Trophoblast cell (in vitro differentiated cells and primary cell): ENCODE results near the gene FLT1.

ENCODE experiments used
- DNase-seq, 2 donors: peaks; one replicate each; pipeline ENCODE4 v3.0.0-alpha.2; 2016
- H2AFZ ChIP-seq: 2 replicates; pipeline ENCODE4 v1.6.1; 2013; ENCODE audit warnings: low read length, moderate library complexity, mild to moderate bottlenecking; ENCODE audit not compliant: insufficient read depth, poor library complexity
- H2AK5ac ChIP-seq: 2 replicates; pipeline ENCODE4 v1.6.1; 2013; ENCODE audit warnings: mild to moderate bottlenecking, low read length
- H2BK120ac ChIP-seq: 2 replicates; pipeline ENCODE4 v1.6.1; 2013; ENCODE audit warnings: low read length, mild to moderate bottlenecking, moderate library complexity; ENCODE audit not compliant: insufficient read depth, poor library complexity
- H2BK12ac ChIP-seq: 2 replicates; pipeline ENCODE4 v1.6.1; 2013; ENCODE audit warnings: mild to moderate bottlenecking, low read length, moderate library complexity
- H2BK5ac ChIP-seq: 2 replicates; pipeline ENCODE4 v1.6.1; 2013; ENCODE audit warnings: low read length, low read depth, moderate library complexity, mild to moderate bottlenecking; ENCODE audit not compliant: poor library complexity
- H3K14ac ChIP-seq: 2 replicates; pipeline ENCODE4 v1.6.1; 2013; ENCODE audit warnings: mild to moderate bottlenecking, low read length
- H3K18ac ChIP-seq: 2 replicates; pipeline ENCODE4 v1.6.1; 2013; ENCODE audit warnings: mild to moderate bottlenecking, low read length
- H3K23ac ChIP-seq: 2 replicates; pipeline ENCODE4 v1.6.1; 2013; ENCODE audit warnings: low read length
- H3K27ac ChIP-seq: 2 replicates; pipeline ENCODE4 v1.5.1; 2013; ENCODE audit warnings: low read depth, mild to moderate bottlenecking, inconsistent platforms, low read length, moderate library complexity
- H3K27me3 ChIP-seq: 2 replicates; pipeline ENCODE4 v1.6.1; 2013; ENCODE audit warnings: inconsistent platforms, mild to moderate bottlenecking, low read length, moderate library complexity; ENCODE audit not compliant: insufficient read depth
- H3K36me3 ChIP-seq, 2 experiments: 1 replicate in 1 of 2; 2 replicates in 1 of 2; pipeline ENCODE4 v1.6.1; 2013; ENCODE audit warnings: low read length in 2 of 2, mild to moderate bottlenecking in 2 of 2, moderate library complexity in 1 of 2; ENCODE audit not compliant: insufficient read depth in 2 of 2, control insufficient read depth in 1 of 2
- H3K4ac ChIP-seq: 2 replicates; pipeline ENCODE4 v1.6.1; 2013; ENCODE audit warnings: low read depth, mild to moderate bottlenecking, low read length, moderate library complexity
- H3K4me1 ChIP-seq, 2 experiments: 1 replicate in 1 of 2; 2 replicates in 1 of 2; pipeline ENCODE4 v1.6.1; 2013; ENCODE audit warnings: low read length in 2 of 2, mild to moderate bottlenecking in 2 of 2, moderate library complexity in 1 of 2; ENCODE audit not compliant: insufficient read depth in 2 of 2, control insufficient read depth in 1 of 2
- H3K4me2 ChIP-seq: 2 replicates; pipeline ENCODE4 v1.6.1; 2013; ENCODE audit warnings: inconsistent platforms, mild to moderate bottlenecking, low read length, moderate library complexity
- H3K4me3 ChIP-seq: 2 replicates; pipeline ENCODE4 v1.5.1; 2013; ENCODE audit warnings: mild to moderate bottlenecking, low read depth, low read length, inconsistent platforms
- H3K79me1 ChIP-seq: one replicate; pipeline ENCODE4 v1.6.1; 2013; ENCODE audit warnings: low read length
- H3K79me2 ChIP-seq: 2 replicates; pipeline ENCODE4 v1.6.1; 2013; ENCODE audit warnings: low read length, mild to moderate bottlenecking; ENCODE audit not compliant: control insufficient read depth, insufficient read depth, poor library complexity
- H3K9ac ChIP-seq: 2 replicates; pipeline ENCODE4 v1.6.1; 2013; ENCODE audit warnings: mild to moderate bottlenecking, low read length
- H3K9me3 ChIP-seq: 2 replicates; pipeline ENCODE4 v1.6.1; 2013; ENCODE audit warnings: low read depth, mild to moderate bottlenecking, control low read depth, inconsistent platforms, low read length; ENCODE audit not compliant: insufficient read depth
- H4K12ac ChIP-seq: 2 replicates; pipeline ENCODE4 v1.6.1; 2013; ENCODE audit warnings: low read depth, mild to moderate bottlenecking, low read length, moderate library complexity
- H4K8ac ChIP-seq: 2 replicates; pipeline ENCODE4 v1.6.1; 2013; ENCODE audit warnings: low read depth, mild to moderate bottlenecking, low read length, moderate library complexity
- H4K91ac ChIP-seq: one replicate; pipeline ENCODE4 v1.6.1; 2013; ENCODE audit warnings: low read depth, mild to moderate bottlenecking, low read length, moderate library complexity
- WGBS: extraction: QIAGEN DNeasy Blood & Tissue Kit; methylation state at CpG from one replicate; pipeline ENCODE4 v1.1.7; 2013; ENCODE audit warnings: missing lambda C conversion rate; ENCODE audit not compliant: insufficient read length, insufficient coverage; ENCODE audit errors: extremely low coverage; 5-methylcytosine and 5-hydroxymethylcytosine counted together

Gene FLT1

GRCh38 chr13:28485097-28485496, 9.8 kb downstream of the FLT1 start:
- no CpG with 5 or more reads among the region's 1 CpG for WGBS
- Histone ChIP-seq H3K9me3 (no peaks in the 10 kb centered on the region), H3K79me1 (no peaks in the 10 kb centered on the region)

DNA sequence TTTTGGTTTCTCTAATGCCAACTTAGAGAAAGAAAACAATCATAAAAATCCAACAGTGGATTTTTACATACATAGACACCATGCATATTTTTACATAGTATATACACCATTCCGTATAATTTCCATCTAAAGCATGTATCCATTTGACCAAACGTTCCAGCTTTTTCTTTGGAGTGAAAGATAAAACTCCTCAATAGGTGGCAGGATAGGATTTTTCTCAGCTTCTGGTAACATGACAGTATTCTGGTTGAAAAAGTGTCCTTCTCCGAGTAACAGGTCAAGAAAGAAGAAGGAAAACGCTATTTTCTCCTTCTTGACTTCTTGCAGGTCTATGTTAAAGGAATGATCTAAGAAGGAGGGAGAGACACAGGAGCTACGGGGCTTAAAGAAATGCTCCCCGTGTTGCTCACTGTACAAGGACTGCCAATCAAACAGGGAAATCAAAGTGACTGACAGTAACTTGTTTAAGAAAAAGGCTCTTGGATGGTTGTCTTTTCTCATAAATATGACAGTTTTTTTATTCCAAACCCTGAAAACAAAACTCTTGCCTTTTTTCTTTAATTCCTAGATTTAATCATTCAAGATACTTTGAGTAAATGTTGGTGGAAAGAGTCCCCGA, 11.5 kb downstream of the FLT1 start:
- no peak for DNase-seq
- H2AFZ ChIP-seq: no peak overlapping the region
- no peak overlapping the region for H3K14ac ChIP-seq
- H3K4me2 ChIP-seq: no peak overlapping the region
- no peak overlapping the region for H3K4ac ChIP-seq
- H4K8ac ChIP-seq: no peak overlapping the region
- no peaks in the 10 kb centered on the region for H3K79me1 ChIP-seq
- H2BK12ac ChIP-seq: no peak overlapping the region
- H3K4me1 ChIP-seq: peaks cover 0 to 2% of the 10 kb centered on the region in 2 experiments
- no peaks in the 10 kb centered on the region for H3K79me2 ChIP-seq
- H3K18ac ChIP-seq: no peak overlapping the region
- WGBS: no CpG with 5 or more reads among the region's 7 CpGs
- no peak overlapping the region for H3K9ac ChIP-seq
- H3K36me3 ChIP-seq: no peaks in the 10 kb centered on the region
- no peak overlapping the region for H2AK5ac ChIP-seq
- no peak overlapping the region for H3K4me3 ChIP-seq
- H2BK120ac ChIP-seq: no peak overlapping the region
- H3K27me3 ChIP-seq: no peaks in the 10 kb centered on the region
- H3K27ac ChIP-seq: no peak overlapping the region
- no peak overlapping the region for H2BK5ac ChIP-seq
- H4K91ac ChIP-seq: no peak overlapping the region
- no peak overlapping the region for H3K23ac ChIP-seq
- no peaks in the 10 kb centered on the region for H3K9me3 ChIP-seq
- no peak overlapping the region for H4K12ac ChIP-seq

More at GRCh38 chr13:28485097-28485496, 9.8 kb downstream of the FLT1 start:
- Histone ChIP-seq H3K18ac (no peak overlapping the region), H3K4me2 (no peak overlapping the region), H2AK5ac (no peak overlapping the region), H3K9ac (no peak overlapping the region), H2BK5ac (no peak overlapping the region), H4K8ac (no peak overlapping the region), H3K4me3 (no peak overlapping the region), H3K23ac (no peak overlapping the region), H4K12ac (no peak overlapping the region), H3K4me1 (peaks cover 0 to 2% of the 10 kb centered on the region in 2 experiments), H4K91ac (no peak overlapping the region), H2BK12ac (no peak overlapping the region), H3K27me3 (no peaks in the 10 kb centered on the region), H3K4ac (no peak overlapping the region), H3K27ac (no peak overlapping the region), H3K36me3 (no peaks in the 10 kb centered on the region), H3K14ac (no peak overlapping the region), H3K79me2 (no peaks in the 10 kb centered on the region), H2AFZ (no peak overlapping the region), H2BK120ac (no peak overlapping the region)
- DNase-seq: no peak

DNA sequence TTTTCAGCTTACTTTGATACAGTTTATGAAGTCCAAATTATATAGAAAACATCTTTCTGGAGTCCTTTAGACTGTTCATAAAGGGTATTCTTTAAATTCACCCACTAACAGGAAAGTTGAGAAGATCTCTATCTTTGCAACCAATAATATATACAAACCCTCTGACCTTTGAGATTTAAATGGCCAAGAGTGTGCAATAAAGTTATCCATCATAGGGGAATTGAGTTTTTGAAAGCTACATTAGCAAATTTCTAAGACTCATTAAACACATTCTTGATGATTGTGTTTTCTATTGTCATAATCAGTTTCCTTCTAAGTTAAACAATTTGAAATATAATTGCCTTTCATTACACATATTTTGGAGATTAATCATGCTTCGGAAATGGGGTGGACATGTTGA, 15.9 kb downstream of the FLT1 start:
- H3K27ac ChIP-seq: no peak overlapping the region
- H3K4me3 ChIP-seq: no peak overlapping the region
- H3K14ac ChIP-seq: no peak overlapping the region
- no peak overlapping the region for H3K23ac ChIP-seq
- no peak overlapping the region for H4K8ac ChIP-seq
- no peaks in the 10 kb centered on the region for H3K9me3 ChIP-seq
- H3K79me2 ChIP-seq: no peaks in the 10 kb centered on the region
- H3K4me1 ChIP-seq: peaks cover 0 to 10% of the 10 kb centered on the region in 2 experiments
- H2AFZ ChIP-seq: no peak overlapping the region
- no peak overlapping the region for H3K9ac ChIP-seq
- H3K36me3 ChIP-seq: no peaks in the 10 kb centered on the region
- no peaks in the 10 kb centered on the region for H3K27me3 ChIP-seq
- no peaks in the 10 kb centered on the region for H3K79me1 ChIP-seq
- no peak overlapping the region for H3K4ac ChIP-seq
- H3K18ac ChIP-seq: no peak overlapping the region
- H2BK120ac ChIP-seq: no peak overlapping the region
- H2AK5ac ChIP-seq: no peak overlapping the region
- DNase-seq: no peak
- no peak overlapping the region for H4K12ac ChIP-seq
- WGBS: no CpG with 5 or more reads among the region's 1 CpG
- no peak overlapping the region for H3K4me2 ChIP-seq
- no peak overlapping the region for H4K91ac ChIP-seq
- H2BK5ac ChIP-seq: no peak overlapping the region
- no peak overlapping the region for H2BK12ac ChIP-seq

DNA sequence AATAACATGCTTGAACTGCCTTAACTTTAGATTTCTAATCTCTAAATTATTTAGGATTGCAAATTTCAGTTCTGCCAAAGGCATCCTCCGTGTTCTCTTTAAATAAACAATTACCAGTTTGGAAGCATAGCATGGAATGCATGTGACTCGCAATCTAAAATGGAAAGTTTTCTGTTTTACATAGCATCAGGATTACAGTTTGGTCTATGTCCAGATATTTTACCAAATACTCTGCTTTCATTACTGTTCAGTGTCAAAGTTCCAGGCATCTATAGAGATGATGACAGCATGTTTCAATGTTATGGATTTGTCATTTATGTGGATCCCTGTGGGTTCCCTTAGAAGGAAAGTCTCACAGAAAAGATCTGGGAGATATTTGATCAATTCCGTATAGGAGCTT, 16.8 kb downstream of the FLT1 start:
- H3K79me2 ChIP-seq: no peaks in the 10 kb centered on the region
- H3K79me1 ChIP-seq: no peaks in the 10 kb centered on the region
- H3K27ac ChIP-seq: no peak overlapping the region
- H3K18ac ChIP-seq: no peak overlapping the region
- H3K4me2 ChIP-seq: no peak overlapping the region
- DNase-seq: no peak
- no CpG with 5 or more reads among the region's 3 CpGs for WGBS
- H3K9me3 ChIP-seq: no peaks in the 10 kb centered on the region
- H4K91ac ChIP-seq: no peak overlapping the region
- H3K27me3 ChIP-seq: no peaks in the 10 kb centered on the region
- no peak overlapping the region for H2BK12ac ChIP-seq
- H2BK5ac ChIP-seq: no peak overlapping the region
- H4K8ac ChIP-seq: no peak overlapping the region
- H2BK120ac ChIP-seq: no peak overlapping the region
- H3K23ac ChIP-seq: no peak overlapping the region
- no peak overlapping the region for H2AFZ ChIP-seq
- H3K9ac ChIP-seq: no peak overlapping the region
- H3K4me3 ChIP-seq: no peak overlapping the region
- no peaks in the 10 kb centered on the region for H3K36me3 ChIP-seq
- H4K12ac ChIP-seq: no peak overlapping the region
- H3K4me1 ChIP-seq: peaks cover 0 to 10% of the 10 kb centered on the region in 2 experiments
- H3K4ac ChIP-seq: no peak overlapping the region
- H2AK5ac ChIP-seq: no peak overlapping the region
- no peak overlapping the region for H3K14ac ChIP-seq
